Peyer's patch (tissue), 4 donors: ENCODE results near the gene AGAP5. TPM values are rescaled to one million over a fixed set of nuclear protein-coding genes. Genes with fewer than 3 reads are reported as not detected.

ENCODE experiments used
- DNase-seq, 3 donors: peaks; one replicate each; pipeline ENCODE4 v3.0.0-alpha.2; 2017 to 2019
- H3K27ac ChIP-seq, 4 donors: fragments of 200-600 bp; sonication (generic); one replicate each; pipeline ENCODE4 v1.5.1; 2016 to 2019
- H3K27me3 ChIP-seq, 2 donors: fragments of 200-600 bp; sonication (generic); one replicate each; pipeline ENCODE4 v1.5.1; 2019
- H3K36me3 ChIP-seq, 3 donors: fragments of 200-600 bp; sonication (generic); one replicate each; pipeline ENCODE4 v1.5.1; 2016 to 2019
- H3K4me1 ChIP-seq, 4 donors: fragments of 200-600 bp; sonication (generic); one replicate each; pipeline ENCODE4 v1.5.1; 2016 to 2019
- H3K4me3 ChIP-seq, 4 donors: fragments of 200-600 bp; sonication (generic); 1 replicate in 3 of 4; 2 replicates in 1 of 4; pipeline ENCODE4 v1.5.1; 2016 to 2019; ENCODE audit warnings: mild to moderate bottlenecking in 1 of 4
- H3K9me3 ChIP-seq, 4 donors: fragments of 200-600 bp; sonication (generic); one replicate each; pipeline ENCODE4 v1.5.1; 2016 to 2019; ENCODE audit warnings: mild to moderate bottlenecking in 1 of 4
- POLR2A ChIP-seq, 2 donors: fragments of 450-650 bp; IDR thresholded peaks; one replicate each; pipeline ENCODE4 v1.5.1; 2017; ENCODE audit warnings: antibody characterized with exemption in 2 of 2, mild to moderate bottlenecking in 2 of 2, moderate library complexity in 2 of 2
- total RNA-seq, 4 donors: library from RNA; depleted of rRNA; stranded (reverse); fragments of >200 nt; gene quantifications; one replicate each; pipeline ENCODE4 v1.1.0, GENCODE V29; 2016
- TF ChIP-seq, protein P1 (sequence below), 6 experiments: fragments of 450-650 bp in 4 of 6; fragments of 200-600 bp in 2 of 6; sonication (generic) in 1 of 6; IDR thresholded peaks; one replicate each; pipeline ENCODE4 v1.5.1; 2017 to 2019; ENCODE audit warnings: antibody characterized with exemption in 6 of 6, mild to moderate bottlenecking in 3 of 6, moderate library complexity in 1 of 6

AGAP5 gene
- total RNA-seq, 4 donors from 2014 or later: 11.6 to 23.3 (median 16.1) TPM

DNA sequence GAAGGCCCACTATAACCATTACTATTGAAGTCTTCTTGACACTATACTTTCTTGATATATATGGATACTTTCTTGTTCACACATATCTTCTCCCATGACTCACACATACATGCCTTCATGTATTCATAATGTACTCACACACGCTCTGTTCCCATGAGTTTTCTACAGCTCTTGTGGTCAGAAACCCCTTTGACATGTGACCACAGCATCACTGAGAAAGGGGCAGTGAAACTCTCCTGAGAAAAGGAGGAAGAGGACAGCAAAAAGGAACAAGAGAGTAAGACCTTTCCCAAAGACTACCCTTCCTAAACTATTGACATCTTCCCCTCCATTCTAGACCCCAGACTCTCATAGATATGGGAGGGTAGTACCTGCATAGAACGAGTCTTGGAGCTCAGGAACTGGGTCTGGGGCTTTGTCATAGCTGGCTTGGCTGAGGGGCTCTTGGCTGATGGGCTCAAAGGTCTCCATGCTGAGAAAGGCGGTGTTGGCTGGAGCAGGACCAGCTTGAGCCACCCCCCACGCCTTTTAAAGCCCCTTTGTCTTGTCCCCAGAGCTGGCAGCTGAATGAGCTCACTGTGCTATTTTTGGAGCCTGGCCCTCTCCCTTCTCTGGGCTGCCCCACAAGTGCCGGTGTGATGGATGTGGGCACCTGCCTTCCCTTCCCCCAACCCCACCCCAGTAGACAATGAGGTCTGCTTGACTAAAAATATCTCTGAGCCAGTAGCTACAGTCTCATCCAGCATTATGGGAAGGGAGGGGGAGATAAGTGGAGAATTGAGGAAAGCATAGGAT is 47.2 kb downstream of the AGAP5 start:
- Histone ChIP-seq H3K27me3 (no peaks in the 10 kb centered on the region), H3K4me1 (peaks cover 0 to 17% (median 0%) of the 10 kb centered on the region in 4 donors), H3K36me3 (no peaks in the 10 kb centered on the region), H3K4me3 (no peak overlapping the region), H3K9me3 (no peaks in the 10 kb centered on the region), H3K27ac (no peak overlapping the region)
- DNase-seq: peak in 1 of 3 donors; percentile 13
- TF ChIP-seq POLR2A (IDR thresholded peaks at IDR 0.05): no peak
- TF ChIP-seq, protein P1, sequence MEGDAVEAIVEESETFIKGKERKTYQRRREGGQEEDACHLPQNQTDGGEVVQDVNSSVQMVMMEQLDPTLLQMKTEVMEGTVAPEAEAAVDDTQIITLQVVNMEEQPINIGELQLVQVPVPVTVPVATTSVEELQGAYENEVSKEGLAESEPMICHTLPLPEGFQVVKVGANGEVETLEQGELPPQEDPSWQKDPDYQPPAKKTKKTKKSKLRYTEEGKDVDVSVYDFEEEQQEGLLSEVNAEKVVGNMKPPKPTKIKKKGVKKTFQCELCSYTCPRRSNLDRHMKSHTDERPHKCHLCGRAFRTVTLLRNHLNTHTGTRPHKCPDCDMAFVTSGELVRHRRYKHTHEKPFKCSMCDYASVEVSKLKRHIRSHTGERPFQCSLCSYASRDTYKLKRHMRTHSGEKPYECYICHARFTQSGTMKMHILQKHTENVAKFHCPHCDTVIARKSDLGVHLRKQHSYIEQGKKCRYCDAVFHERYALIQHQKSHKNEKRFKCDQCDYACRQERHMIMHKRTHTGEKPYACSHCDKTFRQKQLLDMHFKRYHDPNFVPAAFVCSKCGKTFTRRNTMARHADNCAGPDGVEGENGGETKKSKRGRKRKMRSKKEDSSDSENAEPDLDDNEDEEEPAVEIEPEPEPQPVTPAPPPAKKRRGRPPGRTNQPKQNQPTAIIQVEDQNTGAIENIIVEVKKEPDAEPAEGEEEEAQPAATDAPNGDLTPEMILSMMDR (IDR thresholded peaks at IDR 0.05): no peak

DNA sequence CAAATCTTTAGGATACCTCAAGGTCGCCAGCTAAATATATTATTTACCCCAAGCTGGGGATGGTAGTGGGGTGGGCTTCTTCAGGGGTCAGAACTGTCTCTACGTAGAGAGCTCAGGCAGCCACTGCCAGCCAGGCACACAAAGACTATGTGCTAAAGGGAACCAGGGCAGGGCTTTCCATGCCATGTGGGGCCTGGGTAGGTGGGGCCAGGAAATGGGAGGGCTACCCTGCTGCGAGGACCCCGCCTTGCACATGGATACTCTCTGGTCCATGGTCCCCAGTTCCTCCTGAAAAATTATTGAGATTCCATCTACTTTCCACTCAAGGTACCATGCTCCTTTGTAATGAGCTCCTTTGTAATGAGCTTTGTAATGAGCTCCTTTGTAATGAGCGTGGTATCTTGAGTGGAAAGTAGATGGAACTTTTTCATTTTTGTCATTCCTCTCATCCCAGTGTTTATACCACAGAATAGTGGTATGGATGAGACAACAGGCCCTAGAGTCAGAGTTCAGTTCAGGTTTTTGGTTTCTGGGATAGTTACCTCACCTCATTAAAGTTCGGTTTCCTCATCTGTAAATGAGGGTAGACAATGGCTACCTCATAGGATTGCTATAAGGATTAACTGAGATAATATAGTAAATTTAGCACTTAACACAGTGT is 47.9 kb downstream of the AGAP5 start:
- Histone ChIP-seq H3K4me1 (peaks cover 0 to 17% (median 0%) of the 10 kb centered on the region in 4 donors), H3K27me3 (no peaks in the 10 kb centered on the region), H3K36me3 (no peaks in the 10 kb centered on the region), H3K27ac (no peak overlapping the region), H3K4me3 (no peak overlapping the region), H3K9me3 (no peaks in the 10 kb centered on the region)
- TF ChIP-seq, protein P1 (IDR thresholded peaks at IDR 0.05): no peak
- no peak for TF ChIP-seq POLR2A (IDR thresholded peaks at IDR 0.05)
- no peak for DNase-seq

DNA sequence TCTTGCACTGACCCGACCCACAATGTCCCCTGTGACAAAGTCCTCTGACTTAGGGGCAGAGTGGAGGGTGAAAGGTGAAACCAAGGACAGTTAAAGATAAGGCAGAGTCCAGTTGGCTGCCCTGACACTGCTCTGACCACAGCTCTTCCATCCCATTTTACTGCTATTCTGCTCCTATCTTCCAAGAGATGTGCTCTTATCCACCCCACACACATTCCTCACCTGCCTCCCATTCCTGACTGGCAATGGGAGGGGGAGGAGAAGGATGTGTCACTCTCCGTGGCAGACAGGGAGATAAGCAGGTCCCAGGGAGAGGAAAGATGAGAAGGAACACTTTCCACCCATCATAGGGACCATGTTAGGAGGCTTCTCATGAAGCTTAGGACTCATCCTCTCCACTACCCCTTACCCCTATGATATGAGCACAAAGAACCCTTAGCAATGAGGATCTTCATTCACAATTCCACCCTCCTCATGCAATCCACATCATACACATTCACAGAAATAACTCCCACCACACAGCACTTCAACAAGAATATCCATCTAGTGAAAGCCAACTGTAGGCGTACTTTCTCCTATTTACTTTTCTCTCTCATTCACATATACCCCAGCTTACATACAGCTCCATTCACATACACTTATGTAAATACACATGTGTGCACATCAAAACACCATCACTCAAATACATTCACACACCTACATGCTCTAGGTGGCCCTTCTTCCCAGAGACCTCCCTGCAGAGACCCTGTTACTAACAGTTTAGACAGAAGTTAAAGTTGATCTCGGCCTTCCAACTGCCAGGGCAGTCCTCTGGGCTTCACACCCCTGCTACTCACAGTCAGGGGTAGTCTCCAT is 48.7 kb downstream of the AGAP5 start:
- peaks cover 0 to 17% (median 0%) of the 10 kb centered on the region in 4 donors for H3K4me1 ChIP-seq

DNA sequence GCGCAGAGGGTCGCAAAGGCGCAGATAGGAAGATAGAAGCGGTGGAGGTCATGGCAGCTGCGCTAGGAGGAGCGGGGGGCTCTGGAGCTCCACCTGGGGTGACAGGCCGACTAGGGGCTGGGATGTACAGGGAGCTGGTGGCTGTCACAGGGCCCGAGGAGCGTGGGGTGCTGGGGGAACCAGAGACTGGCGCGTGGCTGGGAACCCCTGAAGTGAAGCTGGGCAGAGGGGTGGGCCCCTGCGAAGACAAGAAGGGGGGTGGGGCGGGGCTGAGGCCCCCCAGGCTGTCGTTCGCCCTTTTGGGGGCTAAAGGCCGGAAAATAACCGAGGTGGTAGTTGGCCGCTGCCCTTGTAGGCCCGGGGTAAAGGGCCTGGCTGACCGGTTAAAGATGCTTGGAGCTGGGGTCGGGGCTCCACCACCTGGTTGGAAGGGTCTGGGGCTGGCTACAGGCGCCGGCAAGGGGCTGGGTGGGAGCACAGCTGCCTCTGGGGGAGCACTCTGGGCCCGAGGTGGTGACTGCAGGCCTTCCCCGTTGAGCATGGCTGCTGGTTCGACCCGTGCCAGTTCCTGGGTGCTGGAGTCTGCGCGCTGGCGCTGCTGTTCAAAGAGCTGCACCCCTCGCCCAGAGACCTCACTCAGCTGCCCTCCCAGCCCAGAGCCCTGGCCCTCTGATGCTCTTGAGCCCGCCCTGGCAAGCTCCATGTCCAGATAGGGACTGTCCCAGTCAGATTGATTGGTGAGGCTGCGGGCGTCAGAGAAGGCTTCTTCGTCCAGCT is 49.8 kb downstream of the AGAP5 start:
- no peaks in the 10 kb centered on the region for H3K36me3 ChIP-seq
- H3K9me3 ChIP-seq: no peaks in the 10 kb centered on the region
- TF ChIP-seq, protein P1 (IDR thresholded peaks at IDR 0.05): no peak
- no peak for TF ChIP-seq POLR2A (IDR thresholded peaks at IDR 0.05)
- H3K27me3 ChIP-seq: no peaks in the 10 kb centered on the region
- peaks cover 0 to 17% (median 0%) of the 10 kb centered on the region in 4 donors for H3K4me1 ChIP-seq
- DNase-seq: peak in 1 of 3 donors; percentile 44
- peak overlapping the region in 2 of 4 donors; percentile 31 to 38 for H3K27ac ChIP-seq
- H3K4me3 ChIP-seq: peak overlapping the region; percentile 47 to 66 (median 56)

More for the DNA sequence above, 48.7 kb downstream of the AGAP5 start:
- no peaks in the 10 kb centered on the region for H3K36me3 ChIP-seq
- no peaks in the 10 kb centered on the region for H3K27me3 ChIP-seq
- TF ChIP-seq, protein P1 (IDR thresholded peaks at IDR 0.05): no peak
- TF ChIP-seq POLR2A (IDR thresholded peaks at IDR 0.05): no peak
- no peak overlapping the region for H3K27ac ChIP-seq
- H3K9me3 ChIP-seq: no peaks in the 10 kb centered on the region
- no peak overlapping the region for H3K4me3 ChIP-seq
- peak in 1 of 3 donors; percentile 3 for DNase-seq
